Epithelial cell of esophagus (primary cell): ENCODE measurements around the gene CLEC16A.

Experiments
- DNase-seq: peaks from one replicate; pipeline ENCODE4 v3.0.0; 2010; ENCODE audit warnings: low read depth
- H3K4me3 ChIP-seq: 2 replicates; pipeline ENCODE4 v1.5.1; 2011; ENCODE audit warnings: mild to moderate bottlenecking, low read length, control low read depth
- TF ChIP-seq, protein P1 (sequence below): IDR thresholded peaks from 2 replicates; pipeline ENCODE4 v1.5.1; 2011; ENCODE audit warnings: low read depth, mild to moderate bottlenecking, low read length, control low read depth, inconsistent platforms; ENCODE audit not compliant: insufficient read depth; ENCODE audit errors: missing control alignments

Gene CLEC16A

DNA sequence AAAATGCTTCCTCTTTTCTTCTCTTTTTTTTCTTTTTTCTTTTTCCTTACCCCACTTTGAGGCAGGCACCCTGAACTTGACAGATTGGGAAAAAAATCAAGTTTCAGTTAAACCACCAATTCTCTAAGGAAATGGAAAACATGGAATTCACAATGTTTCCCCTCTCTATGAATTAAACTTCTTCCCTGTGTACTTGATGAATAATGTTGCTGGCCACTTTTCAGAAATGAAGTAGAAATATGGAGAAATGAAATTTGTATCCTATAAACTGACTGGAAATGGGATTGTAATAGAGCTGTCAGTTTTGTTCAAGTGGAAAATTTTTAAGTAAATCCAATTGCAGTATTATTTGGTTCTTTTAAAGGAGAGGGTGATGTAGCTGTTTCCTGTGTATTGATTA is 129.8 kb downstream of the CLEC16A start:
- DNase-seq = no peak
- TF ChIP-seq, protein P1, sequence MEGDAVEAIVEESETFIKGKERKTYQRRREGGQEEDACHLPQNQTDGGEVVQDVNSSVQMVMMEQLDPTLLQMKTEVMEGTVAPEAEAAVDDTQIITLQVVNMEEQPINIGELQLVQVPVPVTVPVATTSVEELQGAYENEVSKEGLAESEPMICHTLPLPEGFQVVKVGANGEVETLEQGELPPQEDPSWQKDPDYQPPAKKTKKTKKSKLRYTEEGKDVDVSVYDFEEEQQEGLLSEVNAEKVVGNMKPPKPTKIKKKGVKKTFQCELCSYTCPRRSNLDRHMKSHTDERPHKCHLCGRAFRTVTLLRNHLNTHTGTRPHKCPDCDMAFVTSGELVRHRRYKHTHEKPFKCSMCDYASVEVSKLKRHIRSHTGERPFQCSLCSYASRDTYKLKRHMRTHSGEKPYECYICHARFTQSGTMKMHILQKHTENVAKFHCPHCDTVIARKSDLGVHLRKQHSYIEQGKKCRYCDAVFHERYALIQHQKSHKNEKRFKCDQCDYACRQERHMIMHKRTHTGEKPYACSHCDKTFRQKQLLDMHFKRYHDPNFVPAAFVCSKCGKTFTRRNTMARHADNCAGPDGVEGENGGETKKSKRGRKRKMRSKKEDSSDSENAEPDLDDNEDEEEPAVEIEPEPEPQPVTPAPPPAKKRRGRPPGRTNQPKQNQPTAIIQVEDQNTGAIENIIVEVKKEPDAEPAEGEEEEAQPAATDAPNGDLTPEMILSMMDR = no peak
- H3K4me3 ChIP-seq = no peak overlapping the region

DNA sequence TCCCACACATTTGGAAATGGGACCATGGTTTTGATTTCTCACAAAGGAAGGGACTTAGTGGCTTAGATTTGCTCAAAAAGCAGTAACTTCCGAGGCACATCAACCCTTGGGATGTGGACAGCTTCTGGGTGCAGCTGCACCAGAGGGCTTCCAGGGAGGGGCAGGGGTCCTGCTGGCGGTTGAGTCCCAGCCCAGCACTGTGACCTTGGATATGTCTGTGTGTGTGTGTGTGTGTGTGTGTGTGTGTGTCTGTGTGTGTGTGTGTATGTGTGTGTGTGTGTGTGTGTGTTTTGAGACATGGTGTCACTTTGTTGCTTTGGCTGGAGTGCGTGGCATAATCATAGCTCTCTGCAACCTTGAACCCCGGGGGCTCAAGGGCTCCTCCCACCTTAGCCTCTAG is 130.8 kb downstream of the CLEC16A start:
- TF ChIP-seq, protein P1 = no peak
- no peak for DNase-seq
- no peak overlapping the region for H3K4me3 ChIP-seq

DNA sequence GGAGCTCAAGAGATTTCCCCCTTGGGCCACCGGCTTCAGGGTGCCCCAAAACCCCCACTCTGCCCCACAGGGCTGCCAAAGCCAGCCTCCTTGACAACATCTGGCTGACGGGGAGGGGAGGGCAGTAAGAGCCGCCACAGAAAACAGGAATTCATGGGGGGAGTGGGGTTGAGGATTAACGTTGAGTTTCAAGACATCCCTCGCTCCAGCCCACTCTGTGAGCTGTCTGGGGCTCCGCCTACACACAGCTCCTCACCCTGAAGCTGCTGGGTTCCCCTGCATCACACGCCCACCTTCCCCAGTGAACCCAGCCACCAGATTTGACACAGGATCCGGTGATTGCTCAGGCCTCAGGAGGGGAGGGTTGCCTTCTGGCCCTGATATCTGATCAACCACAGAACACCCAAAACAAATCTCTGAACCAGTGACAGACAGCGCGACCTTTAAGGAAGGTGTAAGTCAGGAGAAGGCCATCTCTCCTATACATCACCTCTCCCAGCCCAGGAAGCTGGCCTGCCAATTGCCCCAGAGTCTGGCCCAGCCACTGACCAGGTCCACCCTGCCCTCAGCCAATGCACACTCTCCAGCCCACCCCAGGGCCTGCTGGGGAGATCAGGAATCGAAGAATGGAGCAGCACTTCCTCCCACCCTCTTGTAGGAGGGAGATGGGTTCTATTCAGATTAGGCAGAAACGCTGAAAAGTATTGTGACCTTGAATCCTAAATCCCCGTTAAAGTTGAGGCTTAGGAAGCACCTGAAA is 132.1 kb downstream of the CLEC16A start:
- TF ChIP-seq, protein P1 = no peak
- DNase-seq = no peak
- no peak overlapping the region for H3K4me3 ChIP-seq

DNA sequence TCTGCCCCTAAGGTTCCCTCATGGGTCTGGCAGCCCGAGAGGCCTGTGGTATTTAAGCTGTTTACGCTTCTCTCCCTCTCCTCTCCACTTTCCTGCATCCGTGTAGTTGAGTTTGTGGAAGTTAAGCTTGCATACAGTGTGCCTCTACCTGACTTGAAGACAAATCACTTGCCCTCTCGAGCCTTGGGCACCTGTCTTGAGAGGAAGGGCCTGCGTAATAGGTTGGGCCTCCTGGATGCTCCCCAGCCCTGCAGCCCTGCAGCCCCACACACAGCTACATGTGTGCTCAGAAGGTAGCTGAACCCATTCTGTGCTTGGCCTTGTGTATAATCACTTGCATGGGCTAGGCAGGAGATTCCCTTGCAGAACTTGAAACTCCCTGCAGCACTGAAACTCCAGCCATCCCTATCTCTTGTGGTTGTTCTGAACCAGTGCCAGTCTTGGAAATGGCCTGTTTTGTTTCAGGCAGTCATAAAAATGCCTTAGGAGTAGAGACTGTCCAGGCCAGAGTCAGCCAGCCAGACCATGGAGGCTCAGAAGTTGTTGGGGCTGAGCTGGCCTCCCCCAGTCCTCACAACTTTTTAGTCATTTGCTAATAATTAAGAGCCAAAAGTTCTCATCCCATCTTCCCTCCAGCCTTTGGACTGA is 134.6 kb downstream of the CLEC16A start:
- no peak overlapping the region for H3K4me3 ChIP-seq
- DNase-seq = no peak
- TF ChIP-seq, protein P1 = no peak

DNA sequence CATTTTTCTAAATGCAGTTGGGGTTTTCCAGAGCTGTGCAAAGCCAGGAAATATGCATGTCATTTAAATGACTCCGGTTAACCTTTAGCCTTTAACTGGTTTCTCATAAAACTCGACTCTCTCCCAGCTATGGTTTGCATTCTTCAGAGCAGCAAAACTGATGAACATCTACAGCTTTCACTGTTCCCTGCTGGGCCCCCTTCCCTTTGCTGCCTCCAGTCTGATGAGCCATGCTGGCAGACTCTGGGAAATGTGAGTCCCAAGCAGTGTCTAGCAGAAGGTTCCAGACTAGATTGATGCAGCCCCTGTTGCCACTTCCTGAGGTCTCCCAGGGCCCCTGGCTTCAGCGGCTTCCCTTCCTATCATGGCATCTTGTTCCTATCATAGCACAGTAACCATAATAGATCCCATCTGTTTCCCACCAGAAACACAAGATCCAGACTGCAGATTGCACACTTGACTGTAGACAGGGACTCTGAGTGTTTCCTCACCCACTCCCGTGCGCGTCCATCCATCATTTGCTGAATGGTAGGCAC is 135.4 kb downstream of the CLEC16A start:
- DNase-seq = no peak
- H3K4me3 ChIP-seq = no peak overlapping the region
- TF ChIP-seq, protein P1 = no peak

DNA sequence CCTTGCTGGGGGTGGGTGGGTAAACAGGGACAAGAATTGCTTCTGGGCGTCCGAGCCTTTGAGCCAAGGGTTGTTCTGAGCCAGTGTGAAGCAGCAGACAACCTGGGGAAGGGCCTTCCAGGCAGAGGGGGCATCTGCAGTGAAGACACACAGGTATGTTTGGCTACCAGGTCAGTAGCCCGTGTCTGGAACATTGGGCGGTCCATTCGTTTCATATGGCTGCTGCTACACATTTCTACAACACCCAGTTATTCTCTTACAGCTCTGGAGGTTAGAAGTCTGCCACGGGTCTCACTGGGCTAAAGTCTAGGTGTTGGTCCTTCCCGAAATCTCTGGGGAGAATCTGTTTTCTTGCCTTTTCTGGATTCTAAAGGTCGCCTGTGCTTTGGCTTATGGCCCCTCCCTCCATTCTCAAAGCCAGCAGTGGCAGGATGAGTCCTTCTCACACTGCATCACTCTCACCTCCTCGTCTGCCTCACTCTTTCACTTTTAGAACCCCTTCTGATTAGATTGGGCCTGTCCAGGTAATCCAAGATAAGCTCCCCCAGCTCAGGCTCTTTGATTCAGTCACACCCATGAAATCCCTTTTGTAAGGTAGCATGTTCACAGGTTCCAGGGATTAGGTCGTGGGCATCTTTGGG is 136.1 kb downstream of the CLEC16A start:
- H3K4me3 ChIP-seq = no peak overlapping the region
- TF ChIP-seq, protein P1 = no peak
- no peak for DNase-seq
